SH-SY5Y (cell line): Measurements from ENCODE around the gene GABRR3.

Experiments
- GATA2 ChIP-seq: IDR thresholded peaks from 2 replicates; pipeline ENCODE4 v1.6.1; 2011; ENCODE audit warnings: mild to moderate bottlenecking, low read depth, low read length
- GATA3 ChIP-seq: IDR thresholded peaks from 2 replicates; pipeline ENCODE4 v1.6.1; 2011; ENCODE audit warnings: low read depth, mild to moderate bottlenecking, low read length, moderate library complexity

- TF ChIP-seq GATA3 = no peak
- TF ChIP-seq GATA2 = no peak
Observed at GRCh38 chr3:97994328-97994945, 40.7 kb downstream of the GABRR3 start.
